GM18867 (cell line): ENCODE measurements around the gene CAMKV.
"Not testable (repeated sequence)": the region's sequence is repeated elsewhere in the genome, so short reads cannot be mapped to it uniquely, and the experiment has no call there.

Experiments
- ATAC-seq: cut with Tn5 transposase; IDR thresholded peaks from one replicate; pipeline ENCODE4 v1.9.1; 2021; ENCODE audit warnings: mild to moderate bottlenecking, moderate library complexity; ENCODE audit not compliant: unreplicated experiment

The CAMKV gene

GRCh38 chr3:49869525-49870126 lies at the start of gene CAMKV:
Gene CAMKV, minus strand, starts transcription at chr3:49869906. Its CDS starts 7,518 bp downstream, at chr3:49862388.
- no peak for ATAC-seq

GRCh38 chr3:49917806-49918590 lies 48.3 kb upstream of the CAMKV start:
- not testable (repeated sequence) for ATAC-seq

- no peak for ATAC-seq
Observed at GRCh38 chr3:49916686-49917085, 47.0 kb upstream of the CAMKV start.

GRCh38 chr3:49914906-49915305 lies 45.2 kb upstream of the CAMKV start:
- no peak for ATAC-seq

GRCh38 chr3:49912881-49913281 lies 43.2 kb upstream of the CAMKV start:
- ATAC-seq: no peak

GRCh38 chr3:49911611-49912010 lies 41.9 kb upstream of the CAMKV start:
- no peak for ATAC-seq

GRCh38 chr3:49911124-49911420 lies 41.4 kb upstream of the CAMKV start:
- ATAC-seq: no peak

- ATAC-seq: no peak
Observed at GRCh38 chr3:49910409-49911123, 40.9 kb upstream of the CAMKV start.

GRCh38 chr3:49908373-49909199 lies 38.9 kb upstream of the CAMKV start:
- no peak for ATAC-seq

- peak; percentile 37 for ATAC-seq
Observed at GRCh38 chr3:49906073-49906743, 36.5 kb upstream of the CAMKV start.

- not testable (repeated sequence) for ATAC-seq
Observed at GRCh38 chr3:49904448-49904847, 34.7 kb upstream of the CAMKV start.

- peak; percentile 85 for ATAC-seq
Observed at GRCh38 chr3:49903451-49904424, 34.0 kb upstream of the CAMKV start, which contains the start of gene MST1R. Gene MST1R, minus strand, starts transcription at chr3:49903873. Its CDS starts 264 bp downstream, at chr3:49903609.

- no peak for ATAC-seq
Observed at GRCh38 chr3:49902511-49903345, 33.0 kb upstream of the CAMKV start.

GRCh38 chr3:49901366-49902339 lies 31.9 kb upstream of the CAMKV start:
- no peak for ATAC-seq

GRCh38 chr3:49900491-49901153 lies 30.9 kb upstream of the CAMKV start:
- no peak for ATAC-seq

GRCh38 chr3:49899815-49900214 lies 30.1 kb upstream of the CAMKV start:
- ATAC-seq: no peak

GRCh38 chr3:49898991-49899390 lies 29.3 kb upstream of the CAMKV start:
- no peak for ATAC-seq
